Measurements from ENCODE around the gene ABCC1.
A peak's percentile ranks its signal among the peaks of the same experiment; 100 is the strongest.

ABCC1 gene

DNA sequence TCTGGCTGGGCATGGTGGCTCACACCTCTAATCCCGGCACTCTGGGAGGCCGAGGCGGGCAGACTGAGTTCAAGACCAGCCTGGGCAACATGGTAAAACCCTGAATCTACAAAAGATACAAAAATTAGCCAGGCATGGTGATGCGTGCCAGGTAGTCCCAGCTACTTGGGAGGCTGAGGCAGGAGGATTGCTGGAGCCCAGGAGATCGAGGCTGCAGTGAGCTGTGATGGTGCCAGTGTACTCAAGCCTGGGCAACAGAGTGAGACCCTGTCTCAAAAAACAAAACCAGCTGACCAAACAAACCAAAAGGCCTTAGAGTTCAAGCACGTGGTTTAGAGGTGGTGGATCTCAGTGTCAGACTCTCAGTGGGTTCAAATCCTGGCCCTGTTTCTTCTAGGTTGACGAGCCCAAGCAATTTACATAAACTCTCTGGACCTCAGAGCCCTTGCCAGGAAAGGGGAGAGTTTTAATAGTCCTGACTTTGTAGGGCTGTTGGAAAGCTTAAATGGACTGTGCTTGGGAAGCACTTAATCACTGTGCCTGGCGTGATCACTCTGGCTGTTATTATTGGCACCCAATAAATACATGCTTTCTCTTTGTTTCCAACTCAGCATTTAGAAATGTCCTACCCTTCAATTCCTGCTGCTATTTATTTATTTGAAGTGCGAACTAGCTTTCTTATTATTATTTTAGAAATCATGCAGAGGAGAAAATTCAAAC is 44.7 kb downstream of the ABCC1 start:
- no peak for DNase-seq (ENCODE audit: low read depth in 2 of 2)

DNA sequence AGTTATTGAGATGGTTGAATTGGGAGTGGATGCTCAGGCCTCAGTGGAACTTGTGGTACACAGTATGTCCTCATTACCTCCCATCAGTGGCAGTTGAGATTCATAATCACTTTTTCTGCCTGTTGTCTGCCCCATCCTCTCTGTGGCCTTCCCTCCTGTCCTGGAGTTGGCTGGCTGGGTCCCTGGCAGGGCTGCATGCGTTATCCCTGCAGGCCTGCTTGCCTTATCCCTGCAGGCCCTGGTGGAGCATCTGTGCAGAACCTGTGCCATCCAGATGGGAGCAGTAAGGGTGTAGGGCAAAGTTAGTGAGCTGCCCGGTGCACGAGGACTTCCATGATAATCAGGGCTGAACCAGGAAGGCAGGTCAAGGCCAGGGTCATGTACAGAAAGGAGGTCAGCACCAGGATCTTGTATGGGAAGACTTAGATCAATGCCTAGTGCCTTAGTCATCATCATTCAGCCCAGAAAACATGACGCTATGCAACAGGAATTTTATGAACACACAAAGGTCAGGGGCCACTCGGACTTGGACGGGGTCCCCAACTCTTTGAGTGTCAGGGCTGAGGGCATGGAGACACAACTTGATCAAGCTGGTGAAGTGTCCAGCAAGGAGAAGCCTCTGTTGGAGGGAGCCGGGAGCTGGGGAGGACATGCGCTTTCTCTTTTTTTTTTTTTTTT is 47.2 kb downstream of the ABCC1 start:
- DNase-seq (ENCODE audit: low read depth in 2 of 2), result no peak

DNA sequence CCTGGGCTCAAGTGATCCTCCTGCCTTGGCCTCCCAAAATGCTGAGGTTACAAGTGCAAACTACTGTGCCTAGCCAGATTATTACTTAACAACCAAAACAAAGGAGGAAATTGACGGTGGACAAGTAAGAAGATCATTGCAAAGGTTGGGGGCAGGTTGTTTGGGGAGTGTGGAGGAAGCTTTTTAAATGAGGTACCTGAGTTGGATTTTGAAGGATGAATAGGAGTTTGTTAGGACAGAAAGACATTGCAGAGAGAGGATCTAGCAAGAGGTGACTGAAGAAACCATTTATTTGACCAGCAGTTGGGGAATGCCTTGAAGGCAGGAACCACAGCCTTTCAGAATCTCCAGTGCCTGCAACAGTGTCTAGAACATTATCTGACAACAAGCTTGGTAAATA is 51.3 kb downstream of the ABCC1 start:
- DNase-seq (ENCODE audit: low read depth in 2 of 2), result no peak

DNA sequence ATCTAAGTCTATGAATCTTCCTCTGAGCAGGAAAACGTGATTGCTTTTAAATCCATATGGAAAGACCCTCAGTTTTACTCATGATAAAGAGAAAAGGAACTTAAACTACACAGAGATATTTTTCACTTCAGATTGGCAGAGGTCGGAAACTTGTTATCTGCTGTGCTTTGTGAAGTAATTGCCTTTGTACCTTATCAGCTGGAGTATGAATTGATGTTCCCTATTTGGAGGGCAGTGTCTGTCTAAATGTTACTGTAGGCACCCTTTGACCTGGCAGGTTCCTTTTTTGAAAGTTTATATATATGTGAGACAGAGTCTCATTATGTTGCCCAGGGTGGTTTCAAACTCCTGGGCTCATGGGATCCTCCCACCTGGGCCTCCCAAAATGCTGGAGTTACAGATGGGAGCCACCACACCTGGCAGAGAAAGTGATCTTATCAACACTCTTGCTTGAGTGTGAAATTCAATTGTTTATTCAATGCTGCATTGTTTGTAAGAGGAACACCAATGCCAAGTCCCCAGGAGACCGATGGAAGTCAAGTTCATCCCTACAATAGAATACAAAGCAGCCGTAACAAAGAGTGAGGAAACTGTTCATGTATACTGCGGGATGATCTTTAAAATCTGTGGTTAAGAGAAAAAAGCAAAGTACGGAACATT is 52.3 kb downstream of the ABCC1 start:
- DNase-seq (ENCODE audit: low read depth in 2 of 2), result no peak

DNA sequence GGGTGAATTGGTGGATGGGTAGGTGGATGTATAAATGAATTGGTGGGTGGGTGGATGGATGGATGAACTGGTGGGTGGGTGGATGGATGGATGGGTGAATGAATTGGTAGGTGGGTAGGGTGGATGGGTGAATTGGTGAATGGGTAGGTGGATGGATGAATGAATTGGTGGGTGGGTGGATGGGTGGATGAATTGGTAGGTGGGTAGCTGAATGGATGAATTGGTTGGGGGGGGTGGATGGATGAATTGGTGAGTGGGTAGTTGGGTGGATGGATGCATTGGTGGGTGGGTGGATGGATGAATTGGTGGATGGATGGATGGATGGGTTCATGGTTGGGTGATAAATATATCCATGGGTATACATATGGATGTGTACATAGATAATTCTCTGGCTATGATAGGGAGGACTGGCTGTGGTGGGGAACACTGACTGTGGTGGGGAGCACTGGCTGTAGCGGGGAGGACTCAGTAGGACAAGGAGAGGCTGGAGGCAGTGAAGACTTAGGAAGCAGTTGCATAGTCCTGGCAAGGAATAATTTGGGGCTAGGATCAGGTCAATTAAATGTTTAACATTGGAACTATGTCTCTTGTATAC is 54.4 kb downstream of the ABCC1 start:
- DNase-seq (ENCODE audit: low read depth in 2 of 2), result no peak

DNA sequence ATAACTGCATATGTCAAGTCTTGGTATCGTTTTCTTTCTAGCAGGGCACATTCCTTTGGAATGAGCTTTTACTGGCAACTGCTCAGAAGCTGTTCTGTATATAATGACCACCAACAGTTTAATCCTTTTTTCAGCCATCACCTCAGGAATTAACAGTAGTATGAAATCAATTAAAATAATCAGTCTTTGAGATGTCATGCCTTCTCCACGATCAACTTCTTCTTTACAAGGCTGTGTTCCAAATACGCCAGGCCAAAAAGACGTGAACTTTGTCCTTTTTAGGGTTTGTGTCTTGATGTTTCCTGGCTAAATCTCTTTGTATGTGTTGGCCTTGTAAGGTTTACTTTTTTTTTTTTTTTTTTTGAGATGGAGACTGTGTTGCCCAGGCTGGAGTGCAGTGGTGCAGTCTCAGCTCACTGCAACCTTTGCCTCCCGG is 54.9 kb downstream of the ABCC1 start:
- DNase-seq (ENCODE audit: low read depth in 2 of 2), result peak; percentile 78 to 79

DNA sequence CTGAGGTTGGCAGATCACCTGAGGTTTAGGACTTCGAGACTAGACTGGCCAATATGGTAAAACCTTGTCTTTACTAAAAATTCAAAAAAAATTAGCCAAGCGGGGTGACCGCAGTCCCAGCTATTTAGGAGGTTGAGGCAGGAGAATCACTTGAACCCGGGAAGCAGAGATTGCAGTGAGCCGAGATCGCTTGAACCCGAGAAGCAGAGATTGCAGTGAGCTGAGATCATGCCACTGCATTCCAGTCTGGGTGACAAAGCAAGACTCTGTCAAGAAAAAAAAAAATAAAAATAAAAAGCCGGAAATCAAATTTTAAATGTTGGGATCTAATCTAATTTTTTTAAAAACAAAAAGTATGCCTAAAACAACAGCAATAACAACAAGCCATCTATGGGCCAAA is 56.3 kb downstream of the ABCC1 start:
- no peak for DNase-seq (ENCODE audit: low read depth in 2 of 2)

DNA sequence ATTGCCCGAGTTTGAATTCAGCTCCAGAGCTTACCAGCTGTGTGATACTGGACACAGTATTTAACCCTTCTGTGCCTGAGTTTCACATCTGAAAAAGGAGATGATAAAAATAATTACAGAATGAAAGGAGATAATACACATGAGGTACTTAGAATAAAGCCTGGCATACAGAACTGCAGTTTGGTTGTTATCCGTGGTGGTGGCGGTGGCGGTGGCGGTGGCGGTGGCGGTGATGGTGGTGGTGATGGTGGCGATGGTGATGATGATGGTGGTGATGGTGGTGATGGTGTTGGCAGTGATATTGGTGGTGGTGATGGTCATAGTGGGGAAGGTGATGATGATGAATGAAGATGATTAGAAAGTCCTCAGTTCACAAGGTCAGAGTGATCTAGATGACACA is 57.2 kb downstream of the ABCC1 start:
- DNase-seq (ENCODE audit: low read depth in 2 of 2), result no peak

DNA sequence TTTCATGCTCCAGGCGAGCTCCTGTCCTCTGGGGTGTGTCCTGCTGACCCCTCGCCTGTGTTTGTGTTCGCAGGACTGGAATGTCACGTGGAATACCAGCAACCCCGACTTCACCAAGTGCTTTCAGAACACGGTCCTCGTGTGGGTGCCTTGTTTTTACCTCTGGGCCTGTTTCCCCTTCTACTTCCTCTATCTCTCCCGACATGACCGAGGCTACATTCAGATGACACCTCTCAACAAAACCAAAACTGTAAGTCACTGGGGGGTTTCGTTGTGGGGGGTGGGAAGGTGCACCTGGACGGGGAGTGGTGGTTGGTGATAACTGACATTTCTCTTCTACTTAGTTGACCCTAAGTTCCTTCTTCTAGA is 58.3 kb downstream of the ABCC1 start:
- no peak for DNase-seq (ENCODE audit: low read depth in 2 of 2)

DNA sequence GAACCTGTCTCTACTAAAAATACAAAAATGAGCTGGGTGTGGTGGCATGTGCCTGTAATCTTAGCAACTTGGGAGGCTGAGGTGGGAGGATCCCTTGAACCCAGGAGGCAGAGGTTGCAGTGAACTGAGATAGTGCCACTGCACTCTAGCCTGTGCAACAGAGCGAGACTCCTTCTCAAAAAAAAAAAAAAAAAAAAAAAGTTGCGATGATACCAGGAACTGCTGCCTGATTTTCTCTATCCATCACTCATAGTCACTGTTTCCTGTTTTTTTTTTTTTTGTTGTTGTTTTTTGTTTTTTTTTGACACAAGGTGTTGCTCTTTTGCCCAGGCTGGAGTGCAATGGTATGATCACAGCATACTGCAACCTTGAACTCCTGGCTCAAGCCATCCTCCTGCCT is 59.2 kb downstream of the ABCC1 start:
- no peak for DNase-seq (ENCODE audit: low read depth in 2 of 2)

DNA sequence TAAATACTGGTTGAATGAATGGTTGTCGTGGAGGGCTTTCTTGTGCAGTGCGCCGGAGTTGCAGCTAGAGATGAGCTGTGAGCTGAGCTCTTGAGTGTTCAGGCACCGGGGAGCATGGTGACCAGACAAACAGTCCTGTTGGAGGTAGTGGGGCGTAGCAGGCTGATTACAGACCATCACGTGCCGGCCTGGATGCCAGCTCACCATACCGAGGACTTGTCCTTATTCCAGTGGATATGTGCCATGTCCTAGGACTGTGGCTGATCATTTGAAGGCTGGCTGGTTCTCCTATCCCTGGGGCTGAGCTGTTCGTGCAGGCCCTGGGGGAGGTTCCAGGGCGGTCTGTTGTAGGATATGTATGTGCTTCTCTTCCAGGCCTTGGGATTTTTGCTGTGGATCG is 60.0 kb downstream of the ABCC1 start:
- no peak for DNase-seq (ENCODE audit: low read depth in 2 of 2)

DNA sequence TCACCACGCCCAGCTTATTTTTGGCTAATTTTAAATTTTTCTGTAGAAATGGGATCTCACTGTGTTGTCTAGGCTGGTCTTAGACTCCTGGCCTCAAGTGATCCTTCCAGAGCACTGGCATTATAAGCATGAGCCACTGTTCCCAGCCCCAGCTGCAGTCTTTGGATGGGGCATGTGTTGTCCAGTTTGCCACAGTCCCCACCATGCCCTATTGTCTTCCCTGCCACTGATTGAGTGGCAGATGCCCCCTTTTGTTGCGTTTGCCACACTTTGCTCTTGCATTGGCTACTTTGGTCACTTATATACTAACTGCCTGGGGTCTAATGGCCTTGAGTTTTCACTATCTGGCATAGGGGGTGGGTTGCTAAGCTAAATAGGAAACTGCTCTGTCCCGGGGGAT is 60.8 kb downstream of the ABCC1 start:
- DNase-seq (ENCODE audit: low read depth in 2 of 2), result no peak

DNA sequence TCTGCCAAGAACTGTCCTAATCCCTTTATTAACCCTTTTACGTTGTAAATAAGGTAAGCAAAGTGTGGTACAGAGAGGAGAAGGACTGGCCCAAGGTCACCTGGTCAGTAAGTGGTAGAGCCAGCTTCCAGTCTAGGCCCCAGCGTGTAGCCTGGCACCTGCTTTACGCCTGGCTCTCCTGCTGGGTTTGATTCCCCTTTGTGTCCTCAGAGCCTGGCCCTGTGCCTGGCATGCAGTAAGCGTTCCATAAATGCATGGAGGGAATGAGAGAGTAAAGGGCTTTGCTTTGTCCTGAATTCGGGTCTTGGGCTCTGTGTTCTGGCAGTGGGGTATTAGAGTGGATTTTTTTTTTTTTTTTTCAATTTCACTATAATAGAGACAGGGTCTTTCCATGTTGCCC is 62.7 kb downstream of the ABCC1 start:
- DNase-seq (ENCODE audit: low read depth in 2 of 2), result no peak

DNA sequence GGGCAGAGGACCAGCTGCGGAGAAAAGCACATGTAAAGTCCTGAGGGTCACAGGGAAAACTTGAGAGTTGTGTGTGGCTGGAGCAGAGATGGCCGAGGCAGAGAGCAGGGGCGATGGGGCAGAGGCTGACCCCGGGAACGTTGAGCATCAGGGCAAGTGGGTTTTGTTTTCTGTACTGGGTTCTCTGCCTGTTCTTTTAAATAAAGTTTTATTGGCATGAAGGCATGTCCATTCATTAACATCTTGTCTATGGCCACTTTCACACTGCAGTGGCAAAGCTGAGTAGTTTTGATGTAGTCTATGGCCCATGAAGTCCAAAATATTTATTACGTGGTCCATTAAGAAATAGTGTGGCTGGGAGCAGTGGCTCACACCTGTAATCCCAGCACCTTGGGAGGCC is 64.4 kb downstream of the ABCC1 start:
- no peak for DNase-seq (ENCODE audit: low read depth in 2 of 2)

DNA sequence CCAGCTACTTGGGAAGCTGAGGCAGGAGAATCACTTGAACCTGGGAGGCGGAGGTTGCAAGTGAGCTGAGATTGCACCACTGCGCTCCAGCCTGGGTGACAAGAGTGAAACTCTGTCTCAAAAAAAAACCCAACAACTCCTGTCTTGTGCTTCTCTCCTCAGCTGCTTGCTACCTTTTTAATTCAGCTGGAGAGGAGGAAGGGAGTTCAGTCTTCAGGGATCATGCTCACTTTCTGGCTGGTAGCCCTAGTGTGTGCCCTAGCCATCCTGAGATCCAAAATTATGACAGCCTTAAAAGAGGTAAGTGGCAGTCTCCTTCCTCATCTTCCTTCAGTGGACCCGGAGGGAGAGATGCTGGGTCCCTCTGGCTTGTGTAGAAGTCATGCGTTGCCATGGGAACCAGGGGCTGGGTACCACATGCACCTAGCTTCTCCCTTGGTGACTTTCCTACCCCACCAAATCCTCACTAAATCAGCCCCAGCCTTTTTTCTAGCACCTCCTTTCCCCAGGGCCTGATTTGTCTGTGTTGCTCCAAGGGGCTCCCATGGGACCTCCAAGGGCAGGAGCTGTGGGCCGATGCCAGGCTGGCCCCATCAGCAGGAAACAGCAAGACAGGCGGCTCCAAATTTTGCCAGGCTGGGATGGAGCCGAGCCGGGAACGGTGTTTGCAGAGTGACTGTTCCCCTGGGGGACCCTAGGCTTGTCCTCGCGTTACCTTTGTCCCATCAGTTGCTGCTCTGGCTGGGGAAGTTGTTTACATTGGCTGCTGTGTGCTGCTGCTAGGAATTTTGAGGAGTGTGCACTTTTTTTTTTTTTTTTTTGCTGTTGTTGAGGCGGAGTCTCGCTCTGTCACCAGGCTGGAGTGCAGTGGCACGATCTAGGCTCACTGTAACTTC is 65.2 kb downstream of the ABCC1 start:
- DNase-seq (ENCODE audit: low read depth in 2 of 2), result no peak

DNA sequence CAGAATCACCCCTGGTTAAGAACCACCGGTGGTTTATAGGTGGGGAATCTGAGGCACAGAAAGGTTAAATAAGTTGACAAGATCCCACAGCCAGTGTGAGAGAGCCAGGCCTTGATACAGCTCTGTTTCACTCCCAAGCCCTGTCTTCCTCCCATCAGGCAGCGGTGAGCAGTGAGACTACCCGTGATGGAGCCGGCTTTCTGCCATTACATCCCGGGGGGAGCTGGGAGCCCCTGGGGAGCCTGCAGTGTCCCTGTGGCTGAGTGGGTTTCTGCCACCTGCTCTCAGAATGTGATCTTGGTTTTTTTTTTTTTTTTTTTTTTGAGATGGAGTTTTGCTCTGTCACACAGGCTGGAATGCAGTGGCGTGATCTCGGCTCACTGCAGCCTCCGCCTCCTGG is 66.4 kb downstream of the ABCC1 start:
- no peak for DNase-seq (ENCODE audit: low read depth in 2 of 2)

DNA sequence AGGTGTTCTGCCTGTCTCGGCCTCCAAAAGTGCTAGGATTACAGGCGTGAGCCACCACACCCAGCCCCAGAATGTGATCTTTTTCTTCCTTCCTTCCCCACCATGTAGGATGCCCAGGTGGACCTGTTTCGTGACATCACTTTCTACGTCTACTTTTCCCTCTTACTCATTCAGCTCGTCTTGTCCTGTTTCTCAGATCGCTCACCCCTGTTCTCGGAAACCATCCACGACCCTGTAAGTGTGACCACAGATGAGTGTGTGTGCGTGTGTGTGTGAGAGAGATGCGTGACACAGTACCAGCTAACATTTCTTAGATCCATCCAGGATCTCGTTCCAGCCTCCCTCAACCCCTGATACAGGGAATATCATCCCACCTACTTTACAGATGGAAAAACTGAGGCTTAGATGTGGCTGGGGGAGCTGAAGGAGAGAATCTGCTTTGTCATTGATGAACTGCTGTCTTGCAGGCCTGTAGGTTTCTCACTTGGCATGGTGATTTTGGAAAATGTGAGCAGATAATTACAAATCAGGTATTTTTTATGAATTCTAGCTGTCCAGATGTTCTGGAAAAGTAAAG is 67.1 kb downstream of the ABCC1 start:
- no peak for DNase-seq (ENCODE audit: low read depth in 2 of 2)

DNA sequence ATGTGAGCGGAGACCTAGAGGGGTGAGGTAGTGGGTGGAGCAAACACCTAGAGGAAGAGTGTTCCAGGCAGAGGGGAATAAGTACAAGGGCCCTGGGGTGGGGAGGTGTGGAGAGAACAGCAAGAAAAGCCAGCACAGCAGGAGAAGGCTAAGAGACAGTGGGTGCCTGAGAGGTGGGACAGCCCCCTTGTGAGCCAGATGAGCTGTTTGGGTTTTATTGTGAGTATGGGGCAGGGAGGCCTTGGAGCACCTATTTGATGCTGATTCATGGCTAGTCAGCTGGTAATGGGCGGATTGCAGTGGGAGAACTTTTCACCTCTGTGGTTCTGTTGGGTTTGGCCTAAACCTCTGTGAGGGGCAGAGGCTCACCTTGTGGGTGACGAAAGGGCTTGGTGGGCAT is 68.4 kb downstream of the ABCC1 start:
- DNase-seq (ENCODE audit: low read depth in 2 of 2), result no peak

DNA sequence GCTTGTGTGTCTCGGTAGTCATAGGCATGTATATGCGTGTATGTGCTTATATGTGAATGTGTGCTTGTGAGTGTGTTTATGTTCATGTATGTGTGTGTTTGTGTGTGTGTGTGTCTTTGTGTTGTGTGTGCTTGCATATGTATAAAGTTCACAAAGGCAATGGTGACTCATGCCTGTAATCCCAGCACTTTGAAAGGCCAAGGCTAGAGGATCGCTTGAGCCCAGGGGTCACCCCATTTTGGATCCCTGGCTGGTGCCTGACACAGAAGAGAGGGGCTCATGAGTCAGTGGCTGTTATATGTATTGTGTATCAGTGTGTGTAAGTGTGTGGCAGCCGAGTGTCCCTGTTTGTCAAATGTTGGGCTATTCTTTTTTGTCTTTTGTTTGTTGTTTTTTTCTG is 69.3 kb downstream of the ABCC1 start:
- no peak for DNase-seq (ENCODE audit: low read depth in 2 of 2)

DNA sequence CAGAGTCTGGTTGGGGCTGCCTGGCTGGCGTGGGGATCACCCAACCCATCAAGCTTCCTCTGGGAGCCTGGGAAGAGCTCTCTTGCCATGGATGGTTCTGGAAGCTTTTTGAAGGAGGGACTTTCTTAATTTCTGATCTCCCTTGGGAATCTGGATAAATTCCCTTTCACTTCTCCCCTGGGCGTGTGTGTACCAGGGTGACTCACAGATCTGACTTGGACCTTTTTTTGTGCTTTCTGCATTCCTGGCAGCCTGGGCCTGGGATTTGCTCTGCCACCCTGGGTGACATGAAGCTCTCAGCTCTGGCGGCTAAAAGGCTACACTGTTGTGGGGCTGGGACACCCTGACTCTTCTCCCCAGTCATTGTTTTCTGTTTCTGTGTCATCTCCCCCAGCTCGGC is 70.1 kb downstream of the ABCC1 start:
- DNase-seq (ENCODE audit: low read depth in 2 of 2), result no peak

DNA sequence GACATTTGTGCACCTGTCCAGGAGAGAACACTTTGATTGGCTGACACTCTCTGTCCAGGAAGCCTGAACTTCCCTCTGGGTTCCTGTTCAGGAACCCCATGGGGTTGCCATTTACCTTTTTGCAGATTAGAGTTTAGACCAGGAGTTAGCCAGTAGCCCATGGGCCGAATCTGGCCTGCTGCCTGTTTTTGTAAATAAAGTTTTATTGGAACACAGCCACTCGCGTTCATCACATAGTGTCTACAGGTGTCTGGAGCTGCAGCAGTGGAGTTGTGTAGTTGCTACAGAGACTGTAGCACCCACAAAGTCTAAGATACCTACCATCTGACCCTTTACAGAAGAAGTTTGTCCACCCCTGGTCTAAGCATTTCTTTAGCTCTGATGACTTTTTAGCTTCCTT is 70.9 kb downstream of the ABCC1 start:
- no peak for DNase-seq (ENCODE audit: low read depth in 2 of 2)

DNA sequence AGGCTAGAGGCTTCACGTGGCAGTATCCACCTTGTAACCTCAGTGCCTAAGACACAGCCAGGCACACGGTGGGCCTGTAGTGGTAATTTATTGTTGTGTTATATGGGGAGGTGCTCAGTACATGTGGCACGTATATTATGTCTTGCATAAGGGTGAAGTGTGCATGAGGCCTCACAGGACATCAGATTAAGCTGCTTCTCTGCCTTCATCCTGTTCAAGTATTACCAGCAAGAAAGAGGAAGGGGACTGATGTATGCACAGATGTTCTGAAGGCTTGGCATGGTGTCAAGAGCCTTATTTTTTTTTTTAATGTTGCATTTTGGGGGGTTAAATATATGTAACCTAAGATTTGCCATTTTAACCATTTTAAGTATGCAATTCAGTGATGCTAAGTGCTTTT is 71.6 kb downstream of the ABCC1 start:
- no peak for DNase-seq (ENCODE audit: low read depth in 2 of 2)

Measured in fibroblast of skin of left biceps (primary cell).